HEK293T (cell line): Measurements from ENCODE around the gene SH3RF1.

Experiments used
- ARNT ChIP-seq: fragments of 450-650 bp; IDR thresholded peaks from 2 replicates; pipeline ENCODE4 v1.6.1; 2017; ENCODE audit warnings: mild to moderate bottlenecking
- BHLHE40 ChIP-seq: fragments of 450-650 bp; IDR thresholded peaks from 2 replicates; pipeline ENCODE4 v1.6.1; 2016; ENCODE audit warnings: mild to moderate bottlenecking, moderate library complexity, borderline replicate concordance
- ELF4 ChIP-seq: fragments of 450-650 bp; IDR thresholded peaks from 2 replicates; pipeline ENCODE4 v1.6.1; 2017; ENCODE audit warnings: antibody characterized with exemption
- FOXA1 ChIP-seq: fragments of 450-650 bp; IDR thresholded peaks from 2 replicates; pipeline ENCODE4 v1.6.1; 2016; ENCODE audit warnings: mild to moderate bottlenecking
- FOXM1 ChIP-seq: fragments of 450-650 bp; IDR thresholded peaks from 2 replicates; pipeline ENCODE4 v1.6.1; 2017; ENCODE audit warnings: mild to moderate bottlenecking, borderline replicate concordance
- LEF1 ChIP-seq: fragments of 450-650 bp; IDR thresholded peaks from 2 replicates; pipeline ENCODE4 v1.6.1; 2017; ENCODE audit warnings: mild to moderate bottlenecking, borderline replicate concordance
- SP1 ChIP-seq: fragments of 450-650 bp; IDR thresholded peaks from 2 replicates; pipeline ENCODE4 v1.6.1; 2017

- no peak for TF ChIP-seq FOXM1
- no peak for TF ChIP-seq SP1
- TF ChIP-seq BHLHE40, result no peak
- no peak for TF ChIP-seq LEF1
- no peak for TF ChIP-seq FOXA1
- no peak for TF ChIP-seq ARNT
- no peak for TF ChIP-seq ELF4
These were observed 38.7 kb upstream of the SH3RF1 start for GRCh38 chr4:169309326-169309967.
